ENCODE measurements around the gene AMIGO3.

AMIGO3 gene

DNA sequence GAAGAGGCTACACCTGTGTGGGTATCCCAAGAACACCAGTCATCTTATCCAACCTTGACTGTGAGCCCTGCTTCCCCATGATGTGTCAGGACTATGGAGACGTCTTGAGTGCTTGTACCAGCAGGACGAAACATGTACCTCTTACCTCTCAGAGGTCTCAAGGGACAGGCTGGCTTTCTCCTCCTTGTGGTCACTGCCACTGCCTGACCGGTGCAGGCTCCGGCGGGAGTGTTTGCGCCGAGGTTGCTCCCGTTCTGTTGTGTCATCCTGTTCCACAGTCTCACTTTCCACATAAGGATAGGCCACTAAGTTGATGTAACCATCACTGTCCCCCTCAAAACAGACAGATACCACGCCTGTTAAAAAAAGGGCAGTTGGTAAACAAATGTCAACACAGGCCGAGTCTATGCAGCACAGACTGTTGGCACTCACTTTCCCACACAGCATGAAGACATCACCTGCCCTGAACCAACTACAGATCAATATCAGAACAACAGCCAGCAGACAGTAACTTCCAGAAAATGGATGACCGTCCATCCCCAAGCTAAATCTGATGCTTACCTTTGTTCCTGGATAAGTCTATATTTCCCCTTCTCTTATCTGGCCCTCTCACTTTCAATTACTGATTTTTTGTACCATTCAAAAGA, 18.7 kb upstream of the AMIGO3 start:
- no peak for DNase-seq (ENCODE audit: low spot score)
- in situ Hi-C loops (cut with MboI; ENCODE audit: low pct_unique_long_range_greater_than_20kb, low sequenced_read_pairs, unreplicated experiment) = no loop called here
- TF ChIP-seq, protein P1, sequence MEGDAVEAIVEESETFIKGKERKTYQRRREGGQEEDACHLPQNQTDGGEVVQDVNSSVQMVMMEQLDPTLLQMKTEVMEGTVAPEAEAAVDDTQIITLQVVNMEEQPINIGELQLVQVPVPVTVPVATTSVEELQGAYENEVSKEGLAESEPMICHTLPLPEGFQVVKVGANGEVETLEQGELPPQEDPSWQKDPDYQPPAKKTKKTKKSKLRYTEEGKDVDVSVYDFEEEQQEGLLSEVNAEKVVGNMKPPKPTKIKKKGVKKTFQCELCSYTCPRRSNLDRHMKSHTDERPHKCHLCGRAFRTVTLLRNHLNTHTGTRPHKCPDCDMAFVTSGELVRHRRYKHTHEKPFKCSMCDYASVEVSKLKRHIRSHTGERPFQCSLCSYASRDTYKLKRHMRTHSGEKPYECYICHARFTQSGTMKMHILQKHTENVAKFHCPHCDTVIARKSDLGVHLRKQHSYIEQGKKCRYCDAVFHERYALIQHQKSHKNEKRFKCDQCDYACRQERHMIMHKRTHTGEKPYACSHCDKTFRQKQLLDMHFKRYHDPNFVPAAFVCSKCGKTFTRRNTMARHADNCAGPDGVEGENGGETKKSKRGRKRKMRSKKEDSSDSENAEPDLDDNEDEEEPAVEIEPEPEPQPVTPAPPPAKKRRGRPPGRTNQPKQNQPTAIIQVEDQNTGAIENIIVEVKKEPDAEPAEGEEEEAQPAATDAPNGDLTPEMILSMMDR (IDR thresholded peaks at IDR 0.05; ENCODE audit: extremely low read depth, insufficient read depth, missing control alignments) = no peak

DNA sequence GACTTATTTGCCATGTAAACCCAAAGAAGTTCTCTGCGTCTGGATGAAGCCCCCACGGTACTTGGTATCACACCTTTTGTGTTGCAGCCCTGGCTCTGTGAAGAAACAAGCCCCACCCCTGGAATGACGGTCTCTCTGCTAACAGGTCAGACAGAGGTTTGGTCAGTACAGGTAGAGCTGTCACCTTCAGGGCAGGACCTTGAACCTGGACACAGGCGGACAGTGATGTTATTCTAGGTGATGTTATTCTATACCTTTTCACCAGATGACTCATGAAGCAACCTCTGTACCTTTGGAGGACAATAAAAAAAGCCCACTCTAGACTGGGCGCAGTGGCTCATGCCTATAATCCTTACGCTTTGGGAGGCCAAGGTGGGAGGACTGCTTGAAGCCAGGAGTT, 15.3 kb upstream of the AMIGO3 start:
- TF ChIP-seq, protein P1 (IDR thresholded peaks at IDR 0.05; ENCODE audit: extremely low read depth, insufficient read depth, missing control alignments) = no peak
- in situ Hi-C loops (cut with MboI; ENCODE audit: low pct_unique_long_range_greater_than_20kb, low sequenced_read_pairs, unreplicated experiment) = no loop called here
- DNase-seq (ENCODE audit: low spot score) = no peak

DNA sequence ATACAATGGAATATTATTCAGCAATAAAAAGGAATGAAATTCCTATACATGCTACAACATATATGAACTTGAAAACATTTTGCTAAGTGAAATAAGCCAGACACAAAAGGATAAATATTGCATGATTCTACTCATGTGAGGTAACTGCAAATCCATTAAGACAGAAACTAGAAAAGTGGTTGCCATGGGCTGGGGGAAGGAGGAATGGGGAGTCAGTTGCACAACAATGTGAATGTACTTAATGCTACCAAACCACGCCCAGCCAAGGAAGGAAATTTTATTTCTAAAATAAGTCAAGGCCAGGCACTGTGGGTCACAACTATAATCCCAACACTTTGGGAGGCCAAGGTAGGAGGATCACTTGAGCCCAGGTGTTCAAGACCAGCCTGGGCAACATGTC, 14.1 kb upstream of the AMIGO3 start:
- no peak for DNase-seq (ENCODE audit: low spot score)
- in situ Hi-C loops (cut with MboI; ENCODE audit: low pct_unique_long_range_greater_than_20kb, low sequenced_read_pairs, unreplicated experiment) = no loop called here
- TF ChIP-seq, protein P1 (IDR thresholded peaks at IDR 0.05; ENCODE audit: extremely low read depth, insufficient read depth, missing control alignments) = no peak

DNA sequence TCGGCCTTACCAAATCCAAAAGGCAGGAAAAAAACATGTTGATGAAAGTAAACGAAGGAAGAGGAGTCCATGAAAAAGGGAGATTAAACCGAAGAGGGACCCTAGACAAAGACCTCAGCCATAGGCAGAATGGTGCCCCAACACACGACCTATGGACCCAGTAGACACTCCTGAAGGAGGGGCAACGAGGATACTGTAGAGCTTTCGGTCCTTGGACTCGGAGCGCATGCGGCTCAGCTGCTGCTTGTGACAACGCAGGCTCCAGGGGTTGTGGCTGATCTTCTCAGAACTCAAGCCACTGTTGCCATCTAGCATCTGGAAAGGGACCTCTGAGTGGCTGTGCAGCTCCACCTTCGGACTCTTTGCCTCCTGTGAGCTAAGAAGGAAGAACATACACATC, 13.1 kb upstream of the AMIGO3 start:
- in situ Hi-C loops (cut with MboI; ENCODE audit: low pct_unique_long_range_greater_than_20kb, low sequenced_read_pairs, unreplicated experiment) = no loop called here
- no peak for DNase-seq (ENCODE audit: low spot score)
- TF ChIP-seq, protein P1 (IDR thresholded peaks at IDR 0.05; ENCODE audit: extremely low read depth, insufficient read depth, missing control alignments) = no peak

DNA sequence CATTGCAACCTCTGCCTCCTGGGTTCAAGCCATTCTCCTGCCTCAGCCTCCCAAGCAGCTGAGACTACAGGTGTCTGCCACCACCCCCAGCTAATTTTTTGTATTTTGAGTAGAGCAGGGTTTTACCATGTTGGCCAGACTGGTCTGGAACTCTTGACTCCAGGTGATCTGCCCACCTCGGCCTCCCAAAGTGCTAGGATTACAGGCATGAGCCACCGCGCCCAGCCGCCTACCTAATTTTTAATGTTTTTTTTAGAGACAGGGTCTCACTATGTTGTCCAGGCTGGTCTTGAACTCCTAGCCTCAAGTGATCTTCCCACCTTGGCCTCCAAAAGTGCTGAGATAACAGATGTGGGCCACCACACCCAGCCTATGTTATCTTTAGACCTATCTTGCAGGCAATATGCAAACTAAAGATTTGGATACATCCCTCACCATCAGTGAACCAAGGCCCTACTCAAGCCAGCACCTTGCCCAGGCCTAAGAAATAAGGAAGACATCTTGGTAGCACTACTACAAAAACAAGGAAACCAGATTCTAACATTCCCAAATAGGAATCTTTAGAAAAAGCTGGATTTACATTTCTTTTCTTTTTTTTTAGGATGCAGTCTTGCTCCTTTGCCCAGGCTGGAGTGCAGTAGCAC, 10.6 kb upstream of the AMIGO3 start:
- no peak for DNase-seq (ENCODE audit: low spot score)
- in situ Hi-C loops (cut with MboI; ENCODE audit: low pct_unique_long_range_greater_than_20kb, low sequenced_read_pairs, unreplicated experiment) = no loop called here
- TF ChIP-seq, protein P1 (IDR thresholded peaks at IDR 0.05; ENCODE audit: extremely low read depth, insufficient read depth, missing control alignments) = no peak

DNA sequence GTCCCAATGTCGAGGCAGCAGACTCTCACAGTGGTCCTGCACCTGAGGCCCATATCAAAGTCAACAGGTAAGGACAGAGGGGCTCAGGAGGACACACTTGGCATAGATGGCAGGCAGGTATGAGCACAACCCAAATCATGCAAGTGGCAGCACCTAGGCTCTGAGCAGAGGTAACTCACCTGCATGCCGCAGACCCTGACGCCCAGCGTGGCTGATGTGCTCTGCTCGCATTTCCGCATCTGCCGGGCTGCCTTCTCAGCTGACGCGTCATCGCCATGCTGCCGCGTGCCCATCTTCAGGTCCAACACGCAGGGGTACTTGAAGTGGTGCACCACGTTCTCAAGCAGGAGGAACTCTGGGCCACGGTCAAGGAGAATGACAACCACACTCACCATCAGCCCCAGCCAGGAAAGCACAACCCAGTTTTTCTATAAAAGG, 8.5 kb upstream of the AMIGO3 start:
- in situ Hi-C loops (cut with MboI; ENCODE audit: low pct_unique_long_range_greater_than_20kb, low sequenced_read_pairs, unreplicated experiment) = no loop called here
- TF ChIP-seq, protein P1 (IDR thresholded peaks at IDR 0.05; ENCODE audit: extremely low read depth, insufficient read depth, missing control alignments) = no peak
- DNase-seq (ENCODE audit: low spot score) = no peak

Data from GM13977 (cell line).